Fibroblast of skin of back (primary cell): ENCODE measurements around the gene TAF4B.
"Not testable (repeated sequence)": the region's sequence is repeated elsewhere in the genome, so short reads cannot be mapped to it uniquely, and the experiment has no call there.

Source experiments
- DNase-seq: peaks from one replicate; pipeline ENCODE4 v3.0.0-alpha.2; 2013

The TAF4B gene

DNA sequence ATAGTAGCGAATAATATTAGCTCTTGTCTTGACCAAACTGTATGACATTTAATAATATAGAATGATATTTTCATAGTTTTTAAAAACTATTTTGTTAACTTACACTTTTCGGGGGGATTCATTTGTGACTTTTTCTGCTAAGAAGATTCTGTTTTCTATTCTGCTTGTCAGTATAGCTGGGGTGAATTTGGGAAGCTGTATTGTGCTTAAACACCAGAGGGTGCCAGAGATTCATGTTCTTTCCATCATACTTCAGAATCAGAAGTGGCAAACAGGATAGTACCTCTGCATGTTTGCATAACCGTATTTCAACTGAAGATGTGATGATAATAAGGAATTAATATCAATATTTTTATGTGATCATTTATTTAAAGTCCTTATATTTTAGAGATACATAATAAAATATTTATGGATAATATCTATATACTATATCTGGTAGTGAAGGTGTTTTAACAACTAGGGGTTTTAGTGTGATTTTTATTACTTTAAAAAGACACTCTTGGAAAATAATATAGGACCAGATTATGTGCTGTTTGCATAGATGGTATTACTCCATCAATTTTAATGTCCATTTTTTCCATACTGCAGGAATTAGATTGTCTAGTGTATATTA lies 81.0 kb downstream of the TAF4B start:
- DNase-seq: peak; percentile 54

DNA sequence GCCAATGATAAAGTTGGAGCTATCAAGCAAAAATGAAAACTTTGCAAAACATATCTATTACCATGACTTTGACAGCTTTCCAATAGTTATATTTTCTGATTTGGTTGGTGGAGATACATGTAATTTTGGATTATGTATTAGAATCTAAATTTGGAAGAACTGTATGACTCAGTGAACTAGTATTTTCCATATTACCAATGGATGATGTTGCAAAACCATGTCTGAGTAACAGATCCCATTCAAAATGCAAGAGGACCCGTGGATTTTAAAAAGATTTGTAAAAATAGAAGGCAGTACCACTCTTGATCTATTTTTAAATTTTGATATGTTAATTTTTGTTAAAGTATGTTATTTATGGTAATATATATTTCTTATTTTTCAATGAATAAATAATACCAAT lies 83.0 kb downstream of the TAF4B start:
- DNase-seq: peak; percentile 62

GRCh38 chr18:26312199-26312598 lies 86.0 kb downstream of the TAF4B start:
- DNase-seq: no peak

- DNase-seq: no peak
Observed at GRCh38 chr18:26317398-26317797, 91.2 kb downstream of the TAF4B start.

DNA sequence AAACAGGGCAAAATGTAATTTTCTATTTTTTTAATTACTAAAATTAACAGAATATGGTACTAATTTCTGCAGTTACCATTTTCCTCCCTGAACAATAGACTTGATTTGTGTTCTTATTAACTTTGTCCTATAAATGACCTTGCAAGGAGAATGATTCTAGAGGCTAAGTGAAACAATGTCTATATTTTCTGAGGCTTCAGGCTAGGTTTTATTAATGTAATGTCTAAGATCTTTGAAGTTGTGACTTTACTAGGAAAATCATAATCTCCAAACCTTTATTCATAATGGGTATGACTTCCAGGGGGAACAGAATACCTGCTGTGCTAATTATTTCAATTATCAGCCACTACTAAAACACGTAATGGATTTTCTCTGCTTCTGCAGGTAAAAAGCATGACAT lies 94.4 kb downstream of the TAF4B start:
- no peak for DNase-seq

DNA sequence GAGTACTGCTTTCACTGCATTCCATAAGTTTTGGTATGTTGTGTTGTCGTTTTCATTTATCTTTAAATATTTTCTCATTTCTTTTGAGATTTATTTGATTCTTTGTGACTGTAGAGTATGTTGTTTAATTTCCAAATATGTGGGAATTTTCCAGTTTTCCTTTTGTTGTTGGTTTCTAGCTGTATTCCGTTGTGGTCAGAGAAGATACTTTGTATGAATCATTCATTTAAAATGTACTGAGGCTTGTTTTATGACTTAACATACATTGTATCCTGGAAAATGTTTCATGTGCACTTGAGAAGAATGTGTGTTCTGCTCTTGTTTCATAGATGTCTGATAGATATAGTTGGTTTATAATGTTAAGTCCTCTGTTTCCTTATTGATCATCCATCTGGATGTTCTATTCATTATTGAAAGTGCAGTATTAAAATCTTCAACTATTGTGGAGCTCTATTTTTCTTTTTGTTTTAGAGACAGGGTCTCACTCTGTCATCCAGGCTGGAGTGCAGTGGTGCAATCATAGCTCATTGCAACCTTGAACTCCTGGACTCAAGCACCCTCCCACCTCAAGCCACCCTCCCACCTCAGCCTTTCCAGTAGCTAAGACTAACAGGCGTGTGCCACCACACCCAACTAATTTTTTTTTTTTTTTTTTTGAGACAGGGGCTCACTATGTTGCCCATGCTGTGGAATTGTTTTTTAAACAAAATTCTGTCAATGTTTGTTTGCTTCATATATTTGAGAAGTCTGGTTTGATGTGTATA lies 96.8 kb downstream of the TAF4B start:
- DNase-seq: peak; percentile 81

GRCh38 chr18:26325771-26326170 lies 99.5 kb downstream of the TAF4B start:
- DNase-seq: no peak

GRCh38 chr18:26327062-26327461 lies 100.8 kb downstream of the TAF4B start:
- DNase-seq: no peak

DNA sequence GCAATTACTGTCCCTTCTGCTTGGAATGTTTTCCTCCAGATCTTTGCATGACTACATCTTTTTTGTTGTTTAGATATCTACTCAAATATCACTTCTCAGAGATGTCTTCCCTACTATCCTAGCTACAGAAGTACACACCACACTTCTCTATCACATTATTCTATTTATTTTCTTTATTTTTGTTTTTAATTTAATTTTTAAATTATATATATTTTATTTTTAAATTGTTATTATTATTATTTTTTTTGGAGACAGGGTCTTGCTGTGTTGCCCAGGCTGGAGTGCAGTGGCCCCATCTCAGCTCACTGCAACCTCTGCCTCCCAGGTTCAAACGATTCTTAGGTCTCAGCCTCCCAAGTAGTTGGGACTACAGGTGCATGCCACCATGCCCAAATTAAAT lies 106.7 kb downstream of the TAF4B start:
- no peak for DNase-seq

DNA sequence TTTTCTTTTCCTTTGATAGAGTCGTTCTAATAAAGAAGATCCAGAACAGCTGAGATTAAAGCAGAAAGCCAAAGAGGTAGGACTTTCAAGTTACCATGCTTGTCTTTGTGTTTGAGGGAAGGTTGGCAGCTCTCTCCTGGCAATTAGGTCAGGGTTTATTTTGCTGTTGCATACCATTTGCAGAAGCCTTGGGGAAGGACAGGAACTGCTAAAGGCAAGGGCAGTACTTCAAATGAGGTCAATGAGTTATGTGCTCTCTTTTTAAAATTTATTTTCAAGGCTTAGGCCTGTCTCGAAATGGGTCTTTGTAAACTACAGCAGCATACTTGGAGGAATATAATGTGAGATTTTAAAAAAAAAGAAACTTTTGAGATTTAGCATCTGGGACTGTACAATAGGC lies 108.9 kb downstream of the TAF4B start:
- DNase-seq: no peak

DNA sequence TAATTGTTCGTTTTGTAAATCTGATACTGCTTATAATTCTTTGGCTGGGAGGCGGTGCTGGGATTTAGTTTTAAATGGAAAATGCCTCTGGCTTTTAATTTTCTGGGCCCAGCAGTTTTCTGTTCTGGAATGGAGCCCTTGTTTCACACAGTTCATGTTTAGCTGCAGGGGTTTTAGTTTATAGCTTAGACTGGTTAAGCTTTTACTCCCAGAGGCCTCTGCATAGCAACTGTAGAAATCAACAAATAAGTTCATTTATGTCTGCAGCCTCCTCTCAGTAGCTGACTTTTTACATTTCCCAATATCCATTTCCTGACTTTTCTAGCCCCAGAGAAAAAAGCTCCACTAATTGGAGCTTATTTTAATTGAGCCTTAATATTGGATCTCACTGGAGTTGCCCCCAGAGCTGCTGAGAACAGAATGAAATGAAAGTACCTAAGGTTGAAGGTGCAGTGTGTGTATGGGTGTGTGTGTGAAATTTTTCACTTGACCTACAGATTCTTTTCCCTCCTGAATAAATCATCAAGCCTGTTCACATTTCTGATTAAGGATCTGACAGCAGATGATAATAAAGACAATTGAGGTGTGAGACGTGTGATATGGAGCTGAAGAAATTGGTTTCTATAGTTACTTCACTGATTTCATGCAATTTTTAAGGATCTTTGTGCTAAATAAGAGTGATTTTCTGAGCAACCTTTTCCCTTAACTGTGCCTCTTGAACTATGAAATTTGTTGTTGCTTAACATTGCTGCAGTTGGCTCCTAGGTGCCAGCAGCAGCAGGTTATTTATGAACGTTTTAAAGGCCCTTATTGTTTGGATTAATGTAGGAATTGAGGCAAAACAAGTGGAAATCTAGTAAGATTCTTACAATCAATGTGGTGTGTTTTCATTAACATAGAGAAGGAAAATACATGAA lies 109.6 kb downstream of the TAF4B start:
- no peak for DNase-seq

DNA sequence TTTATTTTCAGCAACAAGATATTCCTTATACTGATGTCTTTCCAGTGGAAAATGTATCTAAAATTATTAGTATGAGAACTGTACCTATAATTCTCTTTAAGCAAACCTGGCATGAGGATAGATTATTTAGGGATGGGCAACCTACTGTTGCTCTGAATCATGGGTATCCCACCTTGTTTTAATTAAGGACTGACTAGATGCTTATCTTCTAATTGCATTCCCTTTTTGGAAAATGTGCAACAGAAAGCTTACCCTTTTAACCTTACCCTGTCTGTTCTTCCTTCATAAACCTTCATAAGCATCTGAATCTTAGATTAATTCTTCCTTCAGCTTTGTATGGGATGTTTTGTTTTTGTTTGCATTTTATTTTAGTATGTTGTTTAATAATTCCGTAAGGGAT lies 110.3 kb downstream of the TAF4B start:
- no peak for DNase-seq

DNA sequence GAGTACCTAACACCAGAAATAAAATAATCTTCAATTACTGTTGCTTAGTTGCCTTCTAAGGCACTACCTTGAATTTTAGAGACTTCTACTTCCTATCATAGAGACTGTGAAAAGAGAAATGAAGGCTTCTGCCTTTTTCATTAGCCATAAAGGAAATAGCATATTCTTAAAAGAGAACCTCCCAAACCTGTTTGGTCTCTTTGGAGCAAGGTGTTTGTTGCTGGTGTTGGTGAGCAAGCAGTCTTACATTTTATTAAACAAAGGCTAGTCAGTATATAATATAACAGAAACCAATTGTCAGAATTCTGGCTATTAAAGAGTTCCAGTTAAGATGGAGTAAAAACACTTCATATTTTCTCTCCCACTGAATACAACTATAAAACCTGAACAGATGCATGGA lies 116.4 kb downstream of the TAF4B start:
- no peak for DNase-seq

- no peak for DNase-seq
Observed at GRCh38 chr18:26350961-26351360, 124.7 kb downstream of the TAF4B start.

DNA sequence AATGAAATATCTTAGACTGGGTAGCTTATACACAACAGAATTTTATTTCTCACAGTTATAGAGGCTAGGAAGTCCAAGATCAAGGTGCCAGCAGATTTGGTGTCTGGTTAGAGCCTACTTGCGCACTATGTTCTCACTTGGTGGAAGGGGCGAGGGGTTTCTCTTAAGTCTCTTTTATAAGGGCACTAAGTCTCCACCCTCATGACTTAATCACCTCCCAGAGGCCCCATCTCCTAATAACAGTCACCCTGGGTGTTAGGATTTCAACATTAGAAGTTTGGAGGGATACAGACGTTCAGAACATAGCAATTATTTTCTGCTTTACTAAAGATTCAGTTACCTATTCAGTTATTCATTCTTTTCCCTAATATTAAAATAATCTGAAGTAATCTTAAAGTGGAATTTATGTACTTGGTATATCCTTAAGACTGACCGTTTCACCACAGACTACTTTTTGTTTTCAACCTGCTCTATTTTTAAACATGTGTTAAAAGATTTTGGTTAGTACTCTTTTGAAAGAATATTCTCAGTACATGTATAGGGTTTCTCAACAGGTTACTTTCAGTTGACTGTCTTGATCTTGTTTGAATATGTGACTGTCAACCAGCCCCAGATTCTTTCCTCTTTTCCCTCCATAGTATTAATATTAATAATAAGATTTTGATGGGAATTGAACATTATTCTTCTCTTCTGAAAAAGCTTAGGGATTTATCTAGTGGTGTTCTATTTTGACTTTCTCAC lies 130.0 kb downstream of the TAF4B start:
- DNase-seq: no peak

- DNase-seq: no peak
Observed at GRCh38 chr18:26357960-26358359, 131.7 kb downstream of the TAF4B start.

DNA sequence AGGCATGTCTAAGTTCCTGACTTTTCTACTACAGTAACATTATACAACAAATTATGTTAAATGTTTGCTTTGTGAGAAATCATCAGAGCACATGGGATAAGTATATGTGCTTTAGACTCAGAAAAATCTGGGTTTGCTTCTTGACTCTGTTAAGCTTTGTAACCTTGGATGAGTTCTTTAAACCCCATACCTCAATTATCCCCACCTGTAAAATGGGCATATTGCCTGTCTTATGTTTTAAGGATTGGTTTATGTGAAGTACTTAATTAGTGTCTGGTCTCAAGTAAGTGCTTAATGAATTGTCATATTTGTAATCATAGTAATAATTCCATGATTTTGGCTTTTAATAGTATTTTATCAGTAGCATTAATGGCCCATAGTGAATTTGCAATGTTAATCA lies 135.8 kb downstream of the TAF4B start:
- DNase-seq: no peak

GRCh38 chr18:26367425-26367824 lies 141.2 kb downstream of the TAF4B start:
- no peak for DNase-seq

- no peak for DNase-seq
Observed at GRCh38 chr18:26370037-26370436, 143.8 kb downstream of the TAF4B start.

GRCh38 chr18:26376105-26376504 lies 149.9 kb downstream of the TAF4B start:
- DNase-seq: no peak

DNA sequence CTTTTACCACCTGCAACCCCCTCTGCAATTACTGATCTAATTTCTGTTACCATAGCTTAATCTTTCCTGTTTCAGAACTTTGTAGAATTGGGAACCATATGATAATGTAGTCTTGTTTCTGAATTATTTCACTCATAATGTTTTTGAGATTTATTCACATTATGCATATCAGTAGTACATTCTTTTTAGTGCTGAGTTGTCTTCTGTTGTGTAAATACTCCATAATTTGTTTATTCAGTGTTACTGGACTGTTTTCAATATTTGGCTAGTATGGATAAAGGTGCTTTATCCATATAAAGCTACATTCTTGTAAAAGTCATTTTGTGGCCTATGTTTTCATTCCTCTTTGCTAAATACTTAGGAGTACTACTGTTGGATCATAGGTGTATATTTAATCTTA lies 152.5 kb downstream of the TAF4B start:
- DNase-seq: no peak

DNA sequence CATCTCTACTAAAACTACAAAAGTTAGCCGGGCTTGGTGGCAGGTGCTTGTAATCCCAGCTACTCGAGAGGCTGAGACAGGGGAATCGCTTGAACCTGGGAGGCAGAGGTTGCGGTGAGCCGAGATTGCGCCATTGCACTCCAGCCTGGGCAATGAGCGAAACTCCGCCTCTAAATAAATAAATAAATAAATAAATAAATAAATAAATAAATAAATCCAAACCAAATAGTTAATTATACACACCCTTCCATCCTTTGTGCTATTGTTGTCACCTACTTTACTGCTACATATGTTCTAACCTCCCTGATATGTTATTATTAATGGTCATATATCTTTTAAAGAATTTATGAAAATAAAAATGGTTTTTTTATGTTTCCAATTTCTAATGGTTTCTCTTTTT lies 155.3 kb downstream of the TAF4B start:
- DNase-seq: not testable (repeated sequence)
